DND-41 (cell line): ENCODE results near the gene MAN2B2.

Source experiments
- ATAC-seq: fragments of 200-7000 bp; cut with Tn5 transposase; 3 replicates; pipeline ENCODE4 v1.9.1; 2021; ENCODE audit warnings: low read depth; ENCODE audit not compliant: insufficient read depth
- DNase-seq: peaks from one replicate; pipeline ENCODE4 v3.0.0-alpha.2; 2020
- H2AFZ ChIP-seq: 2 replicates; pipeline ENCODE4 v1.6.0; 2012; ENCODE audit warnings: low read depth, low read length
- H3K27ac ChIP-seq: 2 replicates; pipeline ENCODE4 v1.5.1; 2012; ENCODE audit warnings: low read length, inconsistent platforms
- H3K27me3 ChIP-seq: fragments of 200-600 bp; sonication (generic); 2 replicates; pipeline ENCODE4 v1.6.0; 2012; ENCODE audit warnings: low read length, mild to moderate bottlenecking, inconsistent platforms; ENCODE audit not compliant: insufficient read depth, poor library complexity
- H3K36me3 ChIP-seq: 2 replicates; pipeline ENCODE4 v1.5.1; 2012; ENCODE audit warnings: low read length, inconsistent platforms; ENCODE audit not compliant: insufficient read depth
- H3K4me1 ChIP-seq: 2 replicates; pipeline ENCODE4 v1.5.1; 2012; ENCODE audit warnings: mild to moderate bottlenecking, low read length; ENCODE audit not compliant: insufficient read depth
- H3K4me2 ChIP-seq: 2 replicates; pipeline ENCODE4 v1.6.0; 2012; ENCODE audit warnings: mild to moderate bottlenecking, moderate library complexity, low read length, inconsistent platforms; ENCODE audit not compliant: insufficient read depth
- H3K4me3 ChIP-seq, 2 experiments: fragments of 200-600 bp in 1 of 2; shearing (Covaris generic) in 1 of 2; 2 replicates each; pipeline ENCODE4 v1.5.1; 2012 to 2016; ENCODE audit warnings: inconsistent platforms in 2 of 2, low read length in 2 of 2, mild to moderate bottlenecking in 2 of 2, low read depth in 1 of 2, moderate library complexity in 1 of 2
- H3K79me2 ChIP-seq: 2 replicates; pipeline ENCODE4 v1.6.0; 2012; ENCODE audit warnings: low read length, inconsistent platforms; ENCODE audit not compliant: insufficient read depth
- H3K9ac ChIP-seq: 2 replicates; pipeline ENCODE4 v1.6.0; 2012; ENCODE audit warnings: low read depth, mild to moderate bottlenecking, inconsistent platforms, low read length, moderate library complexity
- H3K9me3 ChIP-seq: 2 replicates; pipeline ENCODE4 v1.5.1; 2012; ENCODE audit warnings: low read length, moderate library complexity, mild to moderate bottlenecking, inconsistent platforms; ENCODE audit not compliant: insufficient read depth, severe bottlenecking
- H4K20me1 ChIP-seq: 2 replicates; pipeline ENCODE4 v1.6.0; 2012; ENCODE audit warnings: low read length; ENCODE audit not compliant: insufficient read depth
- CTCF ChIP-seq: IDR thresholded peaks from 2 replicates; pipeline ENCODE4 v1.5.1; 2012; ENCODE audit warnings: borderline replicate concordance, low read length, moderate library complexity, mild to moderate bottlenecking; ENCODE audit not compliant: poor library complexity, severe bottlenecking; ENCODE audit errors: extremely low read depth
- EZH2 ChIP-seq: IDR thresholded peaks from 3 replicates; pipeline ENCODE4 v1.6.1; 2012; ENCODE audit warnings: borderline replicate concordance, low read depth, mild to moderate bottlenecking, moderate library complexity, low read length, inconsistent platforms; ENCODE audit not compliant: severe bottlenecking

MAN2B2 gene

GRCh38 chr4:6526671-6527091 is 48.3 kb upstream of the MAN2B2 start:
- H3K79me2 ChIP-seq = no peaks in the 10 kb centered on the region
- no peak overlapping the region for H3K4me3 ChIP-seq
- no peak overlapping the region for H3K4me2 ChIP-seq
- no peak overlapping the region for H3K27ac ChIP-seq
- no peak overlapping the region for H3K9ac ChIP-seq
- no peaks in the 10 kb centered on the region for H3K36me3 ChIP-seq
- H4K20me1 ChIP-seq = peaks cover 3% of the 10 kb centered on the region; the same call in 1 of the 2 replicates
- H3K4me1 ChIP-seq = no peaks in the 10 kb centered on the region
- H3K9me3 ChIP-seq = no peaks in the 10 kb centered on the region
- ATAC-seq = no peak
- TF ChIP-seq EZH2 (no peak), CTCF (no peak)
- H2AFZ ChIP-seq = no peak overlapping the region
- H3K27me3 ChIP-seq = peaks cover 3% of the 10 kb centered on the region
- no peak for DNase-seq

- H3K4me1 ChIP-seq = no peaks in the 10 kb centered on the region
- no peaks in the 10 kb centered on the region for H3K79me2 ChIP-seq
- no peak overlapping the region for H3K27ac ChIP-seq
- TF ChIP-seq CTCF = no peak
- no peak for TF ChIP-seq EZH2
- no peak for DNase-seq
- peaks cover 3% of the 10 kb centered on the region for H3K27me3 ChIP-seq
- H3K4me2 ChIP-seq = no peak overlapping the region
- no peaks in the 10 kb centered on the region for H3K9me3 ChIP-seq
- no peak overlapping the region for H3K9ac ChIP-seq
- no peak overlapping the region for H2AFZ ChIP-seq
- H3K36me3 ChIP-seq = no peaks in the 10 kb centered on the region
- ATAC-seq = no peak
- no peak overlapping the region for H3K4me3 ChIP-seq
- H4K20me1 ChIP-seq = peaks cover 3% of the 10 kb centered on the region; the same call in 1 of the 2 replicates
These were observed 47.7 kb upstream of the MAN2B2 start for GRCh38 chr4:6527259-6527658.

GRCh38 chr4:6527683-6528595 is 47.0 kb upstream of the MAN2B2 start:
- H3K9me3 ChIP-seq = no peaks in the 10 kb centered on the region
- no peak overlapping the region for H3K9ac ChIP-seq
- H4K20me1 ChIP-seq = peaks cover 6% of the 10 kb centered on the region; the same call in 1 of the 2 replicates
- TF ChIP-seq CTCF = no peak
- H3K27ac ChIP-seq = no peak overlapping the region
- no peaks in the 10 kb centered on the region for H3K79me2 ChIP-seq
- H3K27me3 ChIP-seq = peaks cover 3% of the 10 kb centered on the region
- H3K4me3 ChIP-seq = no peak overlapping the region
- H2AFZ ChIP-seq = no peak overlapping the region
- no peak for ATAC-seq
- no peak overlapping the region for H3K4me2 ChIP-seq
- H3K36me3 ChIP-seq = no peaks in the 10 kb centered on the region
- H3K4me1 ChIP-seq = no peaks in the 10 kb centered on the region
- no peak for DNase-seq
